B cell (primary cell): ENCODE data around the gene STK4. TPM values are rescaled to one million over a fixed set of nuclear protein-coding genes. Genes with fewer than 3 reads are reported as not detected.

ENCODE experiments used
- ATAC-seq: fragments of 200-7000 bp; cut with Tn5 transposase; one replicate; pipeline ENCODE4 v1.10.0; 2021; ENCODE audit warnings: low read depth, mild to moderate bottlenecking, moderate number of reproducible peaks, moderate library complexity
- CTCF ChIA-PET: fragments of 350-600 bp; sonication (Branson Sonifier 250); formaldehyde crosslinking; loops from one replicate; lab custom pipeline; 2021; ENCODE audit warnings: antibody characterized with exemption, inconsistent platforms; lab: Charles Lee
- POLR2A ChIA-PET: fragments of 350-600 bp; sonication (Branson Sonifier 250); formaldehyde crosslinking; loops from one replicate; lab custom pipeline; 2021; ENCODE audit warnings: antibody characterized with exemption; lab: Charles Lee
- DNase-seq: peaks from one replicate; pipeline ENCODE4 v3.0.0; 2013
- H2AFZ ChIP-seq: 2 replicates; pipeline ENCODE4 v1.6.1; 2012; ENCODE audit warnings: mild to moderate bottlenecking, low read depth, low read length; ENCODE audit not compliant: insufficient read depth, poor library complexity, severe bottlenecking
- H3K27ac ChIP-seq, 2 donors: 1 replicate in 1 of 2; 2 replicates in 1 of 2; pipeline ENCODE4 v1.5.1; 2012 to 2013; ENCODE audit warnings: low read length in 2 of 2, mild to moderate bottlenecking in 2 of 2, moderate library complexity in 1 of 2
- H3K27me3 ChIP-seq, 4 experiments: fragments of 200-600 bp in 1 of 4; sonication (generic) in 1 of 4; replicated peaks in 1 of 4; 1 replicate in 2 of 4; 2 replicates in 2 of 4; pipeline versions ENCODE4 v1.6.1 to v1.7.0; 2013 to 2016; ENCODE audit warnings: low read length in 3 of 4, mild to moderate bottlenecking in 2 of 4, mixed read lengths in 1 of 4, moderate library complexity in 1 of 4; ENCODE audit not compliant: insufficient read depth in 4 of 4, control insufficient read depth in 3 of 4; ENCODE audit errors: control extremely low read depth in 1 of 4
- H3K36me3 ChIP-seq, 2 experiments: replicated peaks in 1 of 2; 1 replicate in 1 of 2; 2 replicates in 1 of 2; pipeline versions ENCODE4 v1.6.1 to v1.7.1; 2013; ENCODE audit warnings: low read length in 1 of 2; ENCODE audit not compliant: insufficient read depth in 2 of 2, control insufficient read depth in 1 of 2; ENCODE audit errors: control extremely low read depth in 1 of 2, extremely low read depth in 1 of 2
- H3K4me1 ChIP-seq, 2 donors: fragments of 200-600 bp in 1 of 2; sonication (generic) in 1 of 2; 1 replicate in 1 of 2; 2 replicates in 1 of 2; pipeline versions ENCODE4 v1.5.1 to v1.6.1; 2013 to 2017; ENCODE audit warnings: low read length in 2 of 2; ENCODE audit not compliant: control insufficient read depth in 2 of 2, insufficient read depth in 2 of 2
- H3K4me2 ChIP-seq: replicated peaks from 2 replicates; pipeline ENCODE3; 2012; ENCODE audit warnings: mild to moderate bottlenecking, low read depth, low read length; ENCODE audit not compliant: poor library complexity, severe bottlenecking
- H3K4me3 ChIP-seq, 5 experiments: fragments of 200-600 bp in 1 of 5; sonication (generic) in 1 of 5; 1 replicate in 3 of 5; 2 replicates in 2 of 5; pipeline versions ENCODE4 v1.5.1 to v1.7.0; 2011 to 2016; ENCODE audit warnings: low read length in 4 of 5, mild to moderate bottlenecking in 4 of 5, low read depth in 2 of 5, control low read depth in 1 of 5, moderate library complexity in 1 of 5; ENCODE audit not compliant: insufficient read depth in 1 of 5; ENCODE audit errors: control extremely low read depth in 1 of 5, extremely low read depth in 1 of 5
- H3K79me2 ChIP-seq: fragments of 200-600 bp; sonication (generic); one replicate; pipeline ENCODE4 v1.6.0; 2016; ENCODE audit warnings: low read length; ENCODE audit not compliant: control insufficient read depth, insufficient read depth
- H3K9ac ChIP-seq: fragments of 200-600 bp; sonication (generic); 2 replicates; pipeline ENCODE4 v1.6.1; 2017; ENCODE audit warnings: mild to moderate bottlenecking, low read length, moderate library complexity
- H3K9me3 ChIP-seq, 3 donors: one replicate each; pipeline versions ENCODE4 v1.6.1 to v1.7.1; 2013; ENCODE audit warnings: low read length in 2 of 3; ENCODE audit not compliant: control insufficient read depth in 2 of 3, insufficient read depth in 1 of 3; ENCODE audit errors: control extremely low read depth in 1 of 3
- H4K20me1 ChIP-seq: 2 replicates; pipeline ENCODE4 v1.6.0; 2012; ENCODE audit warnings: mild to moderate bottlenecking, low read length; ENCODE audit not compliant: insufficient read depth, control insufficient read depth, poor library complexity, severe bottlenecking
- H3K27ac Mint-ChIP-seq: one replicate; pipeline ENCODE4 v1.8.0; 2021; ENCODE audit warnings: mixed read lengths
- H3K27me3 Mint-ChIP-seq: one replicate; pipeline ENCODE4 v1.8.0; 2021; ENCODE audit warnings: mixed read lengths
- H3K4me1 Mint-ChIP-seq: one replicate; pipeline ENCODE4 v1.8.0; 2021; ENCODE audit warnings: mixed read lengths
- H3K4me3 Mint-ChIP-seq: one replicate; pipeline ENCODE4 v1.8.0; 2021; ENCODE audit warnings: mixed read lengths
- H3K9me3 Mint-ChIP-seq: one replicate; pipeline ENCODE4 v1.8.0; 2022; ENCODE audit warnings: mixed read lengths; ENCODE audit not compliant: insufficient read depth
- EZH2 ChIP-seq: IDR thresholded peaks from 2 replicates; pipeline ENCODE4 v1.6.1; 2012; ENCODE audit warnings: borderline replicate concordance, low read depth, mild to moderate bottlenecking, moderate library complexity, low read length; ENCODE audit not compliant: insufficient read depth, poor library complexity, severe bottlenecking
- WGBS: methylation state at CpG from one replicate; pipeline ENCODE4 v1.1.5; 2013; ENCODE audit warnings: missing lambda C conversion rate; ENCODE audit not compliant: insufficient coverage; 5-methylcytosine and 5-hydroxymethylcytosine counted together
- intact Hi-C: fragments of 100-400 bp; cut with micrococcal nuclease; formaldehyde crosslinking; loops from one replicate; pipeline ENCODE4 v1.10.0; 2022
- polyA plus RNA-seq: library from polyadenylated mRNA; depleted of rRNA; stranded (reverse); fragments of >200 nt; gene quantifications from 2 replicates; pipeline ENCODE4 v1.2.3, GENCODE V29; 2012
- total RNA-seq, 2 donors: library from RNA; stranded (reverse); fragments of 120-200 nt in 1 of 2; gene quantifications; 1 replicate in 1 of 2; 2 replicates in 1 of 2; pipeline versions ENCODE4 v1.2.3 to v1.2.4, GENCODE V29; 2013 to 2022
- TF ChIP-seq, protein P1 (sequence below): fragments of 200-600 bp; IDR thresholded peaks from one replicate; pipeline ENCODE4 v1.8.0; 2022; ENCODE audit warnings: antibody characterized with exemption, mild to moderate bottlenecking

STK4 gene
- total and polyA plus RNA-seq, 2 donors (not counting 1 experiment from before 2014, with no cell fraction given), result 38.9 to 324 TPM

DNA sequence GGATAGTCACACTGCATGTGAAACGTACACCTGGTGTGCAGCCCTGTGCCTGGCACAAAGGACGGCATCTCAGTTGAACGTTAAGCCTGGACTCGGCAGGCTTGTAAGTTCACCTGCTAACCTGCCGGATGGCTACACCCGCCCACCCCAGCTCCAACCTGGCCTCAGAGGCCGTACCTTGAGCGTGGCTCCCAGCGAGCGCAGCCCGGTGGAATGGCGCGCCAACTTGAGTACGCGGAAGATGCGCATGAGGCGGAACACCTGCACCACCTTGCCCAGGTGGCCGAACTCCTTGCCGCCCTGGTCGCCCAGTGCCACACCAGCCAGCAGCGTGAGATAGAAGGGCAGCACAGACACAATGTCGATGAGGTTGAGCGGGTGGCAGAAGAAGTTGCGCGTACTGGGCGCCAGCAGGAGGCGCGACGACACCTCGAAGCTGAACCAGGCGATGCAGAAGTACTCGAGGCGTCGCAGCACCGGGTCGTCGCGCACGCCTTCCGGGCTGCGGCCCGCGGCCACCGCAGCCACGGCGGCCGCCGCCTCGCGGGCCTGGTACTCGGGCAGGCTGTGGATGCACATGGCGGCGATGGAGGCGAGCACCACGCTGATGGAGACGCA, 131.3 kb downstream of the STK4 start:
- Histone ChIP-seq H4K20me1 (no peaks in the 10 kb centered on the region), H3K27ac (no peak overlapping the region), H3K79me2 (no peaks in the 10 kb centered on the region), H2AFZ (peak overlapping the region; percentile 5), H3K9ac (peak overlapping the region; percentile 44), H3K4me3 (peak overlapping the region in 3 of 5 experiments; percentile 33 to 41 (median 40)), H3K36me3 (no peaks in the 10 kb centered on the region), H3K9me3 (peaks cover 0 to 8% (median 0%) of the 10 kb centered on the region in 3 donors), H3K4me2 (peak overlapping the region; percentile 78), H3K4me1 (peaks cover 22 to 23% of the 10 kb centered on the region in 2 donors), H3K27me3 (peaks cover 0 to 50% (median 31%) of the 10 kb centered on the region in 4 experiments)
- Mint-ChIP-seq H3K27me3 (peaks cover 41% of the 10 kb centered on the region), H3K4me3 (peak overlapping the region; percentile 83), H3K27ac (peak overlapping the region; percentile 20), H3K9me3 (no peaks in the 10 kb centered on the region), H3K4me1 (peaks cover 18% of the 10 kb centered on the region)
- WGBS, result 28% methylated on average over 56 of the region's 56 CpGs
- CTCF ChIA-PET, result interaction anchor here (1.0 to 7.5 kb wide), 17 partner anchors 8 to 673 kb away, joined by 3 to 134 read pairs (median 6); no protein-coding TSS in a partner anchor
- DNase-seq, result peak; percentile 75
- TF ChIP-seq EZH2, result no peak
- TF ChIP-seq, protein P1, sequence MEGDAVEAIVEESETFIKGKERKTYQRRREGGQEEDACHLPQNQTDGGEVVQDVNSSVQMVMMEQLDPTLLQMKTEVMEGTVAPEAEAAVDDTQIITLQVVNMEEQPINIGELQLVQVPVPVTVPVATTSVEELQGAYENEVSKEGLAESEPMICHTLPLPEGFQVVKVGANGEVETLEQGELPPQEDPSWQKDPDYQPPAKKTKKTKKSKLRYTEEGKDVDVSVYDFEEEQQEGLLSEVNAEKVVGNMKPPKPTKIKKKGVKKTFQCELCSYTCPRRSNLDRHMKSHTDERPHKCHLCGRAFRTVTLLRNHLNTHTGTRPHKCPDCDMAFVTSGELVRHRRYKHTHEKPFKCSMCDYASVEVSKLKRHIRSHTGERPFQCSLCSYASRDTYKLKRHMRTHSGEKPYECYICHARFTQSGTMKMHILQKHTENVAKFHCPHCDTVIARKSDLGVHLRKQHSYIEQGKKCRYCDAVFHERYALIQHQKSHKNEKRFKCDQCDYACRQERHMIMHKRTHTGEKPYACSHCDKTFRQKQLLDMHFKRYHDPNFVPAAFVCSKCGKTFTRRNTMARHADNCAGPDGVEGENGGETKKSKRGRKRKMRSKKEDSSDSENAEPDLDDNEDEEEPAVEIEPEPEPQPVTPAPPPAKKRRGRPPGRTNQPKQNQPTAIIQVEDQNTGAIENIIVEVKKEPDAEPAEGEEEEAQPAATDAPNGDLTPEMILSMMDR, result peak; percentile 63
- POLR2A ChIA-PET, result no interaction called here
- peak; percentile 68 for ATAC-seq
- intact Hi-C loops, result loop anchor here (1.0 to 5.0 kb wide), 3 partner anchors 187 to 674 kb away; partner anchors contain the start of genes KCNK15 and PABPC1L
